Neural progenitor cell (in vitro differentiated cells): ENCODE measurements around the gene ZDHHC7.

ENCODE experiments used
- EZH2 ChIP-seq: fragments of 200-600 bp; sonication (generic); IDR thresholded peaks from 2 replicates; pipeline ENCODE4 v1.6.1; 2017; ENCODE audit warnings: antibody characterized with exemption, mild to moderate bottlenecking, moderate library complexity
- EZH2phosphoT487 ChIP-seq: fragments of 200-600 bp; sonication (generic); IDR thresholded peaks from 2 replicates; pipeline ENCODE4 v1.6.1; 2017; ENCODE audit warnings: antibody characterized with exemption
- TF ChIP-seq, protein P1 (sequence below): fragments of 200-600 bp; sonication (generic); IDR thresholded peaks from 2 replicates; pipeline ENCODE4 v1.5.1; 2017; ENCODE audit warnings: antibody characterized with exemption, mild to moderate bottlenecking

DNA sequence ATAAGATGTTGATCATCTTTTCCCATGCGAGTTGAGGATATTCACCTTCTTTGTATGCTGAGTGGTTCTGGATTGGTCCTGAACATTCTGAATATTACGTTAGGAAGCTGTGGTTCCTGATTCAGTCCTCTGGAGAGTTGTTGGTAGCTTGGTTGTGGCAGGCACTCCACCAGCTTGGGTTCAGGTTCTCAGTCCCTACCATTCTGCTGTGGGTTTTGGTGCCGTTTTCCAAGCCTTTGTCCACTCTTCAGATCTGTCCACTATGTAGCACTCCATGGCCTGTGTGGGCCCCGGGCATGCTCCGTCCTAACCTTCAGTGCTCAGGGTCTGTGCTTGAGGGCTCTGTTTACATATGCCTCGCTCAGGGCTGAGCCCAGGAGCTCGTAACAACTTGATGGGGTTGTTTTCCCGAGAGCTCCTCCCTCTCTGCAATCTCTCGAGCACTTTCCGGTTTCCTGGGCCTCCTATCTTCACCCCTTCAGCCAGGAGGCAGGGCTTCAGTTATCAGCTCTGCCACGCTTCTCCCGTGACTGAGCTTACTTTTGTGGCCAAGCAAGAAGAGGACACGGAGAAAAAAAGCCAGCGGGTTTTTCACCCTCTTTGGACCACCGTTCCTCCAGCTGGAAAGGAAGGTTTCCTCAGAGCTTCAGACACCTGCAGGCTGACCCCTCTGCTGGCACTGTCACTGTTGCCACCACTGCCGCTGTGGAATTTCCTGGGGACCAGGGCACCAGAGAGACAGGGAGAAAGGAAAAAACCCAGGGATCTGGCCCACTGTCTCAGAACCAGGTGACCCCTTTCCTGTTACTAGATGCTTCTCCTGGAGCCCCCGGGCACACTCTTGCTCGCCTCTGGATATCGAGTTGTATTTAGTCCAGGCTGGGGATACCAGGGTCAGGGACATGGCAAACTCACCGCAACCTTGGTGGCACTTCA, 35.9 kb upstream of the ZDHHC7 start:
- TF ChIP-seq EZH2phosphoT487 (no peak), EZH2 (no peak)
- TF ChIP-seq, protein P1, sequence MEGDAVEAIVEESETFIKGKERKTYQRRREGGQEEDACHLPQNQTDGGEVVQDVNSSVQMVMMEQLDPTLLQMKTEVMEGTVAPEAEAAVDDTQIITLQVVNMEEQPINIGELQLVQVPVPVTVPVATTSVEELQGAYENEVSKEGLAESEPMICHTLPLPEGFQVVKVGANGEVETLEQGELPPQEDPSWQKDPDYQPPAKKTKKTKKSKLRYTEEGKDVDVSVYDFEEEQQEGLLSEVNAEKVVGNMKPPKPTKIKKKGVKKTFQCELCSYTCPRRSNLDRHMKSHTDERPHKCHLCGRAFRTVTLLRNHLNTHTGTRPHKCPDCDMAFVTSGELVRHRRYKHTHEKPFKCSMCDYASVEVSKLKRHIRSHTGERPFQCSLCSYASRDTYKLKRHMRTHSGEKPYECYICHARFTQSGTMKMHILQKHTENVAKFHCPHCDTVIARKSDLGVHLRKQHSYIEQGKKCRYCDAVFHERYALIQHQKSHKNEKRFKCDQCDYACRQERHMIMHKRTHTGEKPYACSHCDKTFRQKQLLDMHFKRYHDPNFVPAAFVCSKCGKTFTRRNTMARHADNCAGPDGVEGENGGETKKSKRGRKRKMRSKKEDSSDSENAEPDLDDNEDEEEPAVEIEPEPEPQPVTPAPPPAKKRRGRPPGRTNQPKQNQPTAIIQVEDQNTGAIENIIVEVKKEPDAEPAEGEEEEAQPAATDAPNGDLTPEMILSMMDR, result no peak
